ENCODE data around the gene ZDHHC13.

DNA sequence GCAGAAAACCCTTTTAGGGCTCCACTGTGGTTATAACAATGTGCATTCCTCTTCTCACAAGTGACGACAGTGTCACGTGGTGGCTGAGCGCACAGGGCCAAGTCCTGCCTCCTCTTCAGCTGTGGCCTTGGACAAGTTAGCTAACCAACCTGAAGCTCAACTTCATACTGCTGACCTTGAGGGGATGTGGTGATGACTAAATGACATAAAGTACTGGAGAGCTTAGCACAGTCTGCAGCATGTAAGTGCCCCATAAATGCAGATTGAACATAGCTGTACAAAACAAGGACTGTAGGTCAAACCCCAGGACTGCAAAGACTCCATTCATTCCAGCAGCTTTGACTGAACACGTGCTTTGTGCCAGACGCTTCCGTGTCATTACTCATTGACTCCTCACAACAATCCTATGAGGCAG lies 36.4 kb upstream of the ZDHHC13 start:
- TF ChIP-seq, protein P1, sequence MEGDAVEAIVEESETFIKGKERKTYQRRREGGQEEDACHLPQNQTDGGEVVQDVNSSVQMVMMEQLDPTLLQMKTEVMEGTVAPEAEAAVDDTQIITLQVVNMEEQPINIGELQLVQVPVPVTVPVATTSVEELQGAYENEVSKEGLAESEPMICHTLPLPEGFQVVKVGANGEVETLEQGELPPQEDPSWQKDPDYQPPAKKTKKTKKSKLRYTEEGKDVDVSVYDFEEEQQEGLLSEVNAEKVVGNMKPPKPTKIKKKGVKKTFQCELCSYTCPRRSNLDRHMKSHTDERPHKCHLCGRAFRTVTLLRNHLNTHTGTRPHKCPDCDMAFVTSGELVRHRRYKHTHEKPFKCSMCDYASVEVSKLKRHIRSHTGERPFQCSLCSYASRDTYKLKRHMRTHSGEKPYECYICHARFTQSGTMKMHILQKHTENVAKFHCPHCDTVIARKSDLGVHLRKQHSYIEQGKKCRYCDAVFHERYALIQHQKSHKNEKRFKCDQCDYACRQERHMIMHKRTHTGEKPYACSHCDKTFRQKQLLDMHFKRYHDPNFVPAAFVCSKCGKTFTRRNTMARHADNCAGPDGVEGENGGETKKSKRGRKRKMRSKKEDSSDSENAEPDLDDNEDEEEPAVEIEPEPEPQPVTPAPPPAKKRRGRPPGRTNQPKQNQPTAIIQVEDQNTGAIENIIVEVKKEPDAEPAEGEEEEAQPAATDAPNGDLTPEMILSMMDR (IDR thresholded peaks at IDR 0.05): no peak
- no peak for TF ChIP-seq POLR2A (IDR thresholded peaks at IDR 0.05)

Measured in testis (tissue), 2 donors.